ENCODE data around the gene ANKRD11.
A peak's percentile ranks its signal among the peaks of the same experiment; 100 is the strongest.
"Not testable (repeated sequence)": the region's sequence is repeated elsewhere in the genome, so short reads cannot be mapped to it uniquely, and the experiment has no call there.

The ANKRD11 gene

DNA sequence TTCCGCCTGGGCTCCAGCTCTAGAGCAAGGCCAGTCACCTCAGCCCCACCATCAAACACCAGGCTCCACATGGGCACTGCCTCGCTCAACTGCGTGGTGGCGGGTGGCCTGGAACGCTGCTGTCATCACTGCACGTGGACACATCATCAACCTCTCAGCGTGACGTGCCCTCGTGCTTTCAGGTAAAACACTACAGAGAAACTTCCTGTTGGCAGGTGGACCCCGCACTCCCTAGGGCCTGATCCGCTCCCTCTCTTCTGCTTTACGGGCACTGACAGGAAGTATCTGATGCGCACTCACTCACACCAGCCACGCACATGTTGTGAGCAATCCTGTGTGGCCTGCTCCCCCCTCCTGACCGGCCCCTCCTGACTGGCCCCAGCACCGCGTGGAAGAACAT, 87.4 kb downstream of the ANKRD11 start:
- peak; percentile 25 for DNase-seq (ENCODE audit: low read depth)

DNA sequence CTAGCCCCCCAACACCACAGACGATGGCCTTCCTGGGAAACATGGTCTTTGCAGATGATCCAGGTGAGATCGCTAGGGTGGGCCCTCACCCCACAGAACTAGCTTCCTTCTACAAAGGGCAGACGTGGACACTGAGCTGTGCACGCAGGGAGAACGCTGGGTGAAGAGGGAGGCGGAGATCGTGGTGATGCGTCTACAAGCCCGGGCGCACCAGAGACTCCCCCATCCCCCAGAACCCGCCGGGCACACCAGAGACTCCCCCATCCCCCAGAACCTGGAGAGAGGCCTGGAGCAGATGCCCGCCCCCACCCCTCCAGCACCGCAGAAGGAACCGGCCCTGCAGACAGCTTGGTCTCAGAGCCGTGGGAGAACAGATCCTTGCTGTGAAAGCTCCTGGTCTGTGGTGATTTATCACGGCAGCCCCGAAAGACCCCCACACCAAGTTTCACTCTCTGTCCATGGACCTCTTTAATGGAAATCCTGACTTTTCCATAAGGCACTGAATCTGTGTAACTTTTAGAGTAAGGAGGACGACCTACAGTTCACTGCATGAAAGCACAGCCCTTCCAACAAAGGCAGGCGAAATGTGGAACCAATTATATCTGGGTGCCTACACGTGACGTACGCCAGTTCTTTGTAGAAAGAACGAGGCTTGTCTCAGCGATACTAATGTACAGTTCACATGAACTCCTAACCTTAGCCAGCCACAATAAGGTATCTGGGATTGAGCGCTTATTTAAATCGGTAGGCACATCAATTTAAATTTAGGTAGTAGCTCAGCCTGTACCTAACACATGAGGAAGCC, 88.5 kb downstream of the ANKRD11 start:
- peak; percentile 83 for DNase-seq (ENCODE audit: low read depth)

GRCh38 chr16:89401205-89401604, 89.2 kb downstream of the ANKRD11 start:
- DNase-seq (ENCODE audit: low read depth) = no peak

DNA sequence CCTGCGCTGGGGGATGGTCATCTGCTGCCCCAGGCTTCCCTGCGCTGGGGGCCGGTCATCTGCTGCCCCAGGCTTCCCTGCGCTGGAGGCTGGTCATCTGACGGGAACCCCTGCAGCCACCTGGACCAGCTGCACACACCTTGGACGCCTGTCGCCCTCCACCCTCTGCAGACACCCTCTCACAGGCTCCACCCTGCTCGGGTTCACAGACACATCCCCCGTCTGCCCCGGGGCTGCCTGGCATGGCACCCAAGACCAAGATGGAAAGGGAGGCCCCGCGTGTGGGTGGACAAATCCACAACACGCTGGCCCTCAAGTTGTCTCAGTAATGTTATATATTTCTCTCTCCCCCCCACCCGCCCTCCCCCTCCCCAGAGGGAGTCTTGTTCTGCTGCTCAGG, 89.6 kb downstream of the ANKRD11 start:
- DNase-seq (ENCODE audit: low read depth) = no peak

- DNase-seq (ENCODE audit: low read depth) = no peak
Observed at GRCh38 chr16:89398924-89399323, 91.4 kb downstream of the ANKRD11 start.

DNA sequence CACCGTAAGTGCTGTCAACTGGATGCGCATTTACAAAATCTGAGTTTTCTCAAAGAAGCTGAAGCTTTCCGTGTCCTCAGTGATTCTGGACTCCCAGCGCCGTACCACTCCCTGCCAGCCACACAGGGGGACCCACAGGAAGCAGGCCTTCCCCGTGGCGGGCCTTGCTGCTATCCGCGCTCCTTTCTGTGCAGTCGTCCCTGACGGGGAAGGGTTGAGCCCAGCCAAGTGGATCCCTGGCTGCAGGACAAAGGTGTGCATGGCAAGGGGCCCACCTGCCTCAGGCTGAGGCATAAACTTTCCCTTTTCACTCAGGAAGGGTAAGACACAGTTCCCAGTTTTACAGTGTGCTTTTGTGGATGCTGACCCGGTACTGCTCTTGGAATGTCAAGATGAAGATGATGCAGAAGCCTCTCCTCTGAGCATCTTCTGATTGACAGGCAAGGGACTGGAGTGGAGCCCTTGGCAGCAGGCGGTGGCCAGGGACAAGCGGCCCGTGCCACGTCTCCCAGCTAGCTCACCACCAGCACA, 93.0 kb downstream of the ANKRD11 start:
- DNase-seq (ENCODE audit: low read depth) = no peak

DNA sequence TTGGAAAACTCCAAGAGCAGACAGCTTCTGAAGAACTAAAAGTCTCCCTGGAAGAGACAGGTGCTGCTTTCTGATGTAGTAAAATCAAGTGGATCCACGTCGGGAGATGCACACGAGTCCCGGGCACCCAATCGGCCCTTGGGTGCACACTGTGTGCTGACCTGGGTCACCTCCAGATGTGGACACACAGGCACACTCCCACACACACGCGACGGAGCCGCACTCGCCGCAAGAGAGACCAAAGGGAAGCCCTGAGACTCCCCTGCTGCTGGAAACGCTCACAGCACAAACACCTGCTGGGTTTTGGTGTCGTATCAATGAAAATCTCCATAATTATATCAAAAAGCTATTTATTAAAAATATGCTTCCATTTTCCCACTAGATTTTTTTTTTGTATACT, 94.2 kb downstream of the ANKRD11 start:
- DNase-seq (ENCODE audit: low read depth) = no peak

DNA sequence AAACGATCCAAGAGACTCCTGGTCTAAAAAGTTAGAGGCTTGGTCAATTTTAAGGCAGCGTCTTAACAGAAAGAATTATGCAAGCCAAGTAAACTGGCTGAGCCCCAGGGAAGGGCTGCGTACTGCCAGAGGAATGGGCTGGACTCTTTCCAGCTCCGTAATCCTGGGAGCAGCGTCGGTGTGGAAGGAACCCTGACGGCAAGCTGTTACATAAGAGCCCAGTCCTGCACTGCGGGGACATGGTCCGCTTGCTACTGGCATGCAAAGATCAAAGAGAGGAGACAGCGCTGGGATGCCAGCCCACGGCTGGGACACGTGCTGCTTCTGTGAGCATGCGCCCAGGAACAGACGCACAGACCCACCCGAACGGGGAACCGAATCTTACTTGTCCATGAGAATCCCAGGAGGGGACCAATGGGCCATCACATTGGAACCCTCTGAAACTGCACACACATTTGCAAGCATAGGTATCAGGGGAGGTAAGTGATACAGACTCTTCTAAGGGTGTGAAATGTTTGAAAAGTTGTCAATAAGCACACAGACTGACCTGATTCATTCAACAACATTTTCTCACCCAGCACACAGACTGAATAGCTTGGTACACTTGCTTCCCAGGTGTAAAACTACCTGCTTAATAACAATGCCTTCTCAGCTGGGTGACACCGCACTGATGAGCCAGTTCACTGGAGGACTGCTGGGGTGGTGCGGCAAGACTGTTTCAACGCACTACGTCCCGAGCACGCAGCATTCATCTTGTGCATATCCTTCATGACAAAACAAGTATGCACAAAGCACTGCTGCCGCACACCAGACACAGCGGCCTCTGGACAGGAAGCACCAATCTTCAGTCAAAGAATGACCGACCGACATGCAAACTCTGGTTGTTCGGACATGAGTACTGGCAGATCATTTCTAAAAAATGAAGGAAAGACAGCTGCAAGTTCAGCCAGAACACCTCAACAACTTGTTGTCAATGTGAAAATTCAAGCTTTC, 94.9 kb downstream of the ANKRD11 start:
- DNase-seq (ENCODE audit: low read depth) = peak; percentile 98

DNA sequence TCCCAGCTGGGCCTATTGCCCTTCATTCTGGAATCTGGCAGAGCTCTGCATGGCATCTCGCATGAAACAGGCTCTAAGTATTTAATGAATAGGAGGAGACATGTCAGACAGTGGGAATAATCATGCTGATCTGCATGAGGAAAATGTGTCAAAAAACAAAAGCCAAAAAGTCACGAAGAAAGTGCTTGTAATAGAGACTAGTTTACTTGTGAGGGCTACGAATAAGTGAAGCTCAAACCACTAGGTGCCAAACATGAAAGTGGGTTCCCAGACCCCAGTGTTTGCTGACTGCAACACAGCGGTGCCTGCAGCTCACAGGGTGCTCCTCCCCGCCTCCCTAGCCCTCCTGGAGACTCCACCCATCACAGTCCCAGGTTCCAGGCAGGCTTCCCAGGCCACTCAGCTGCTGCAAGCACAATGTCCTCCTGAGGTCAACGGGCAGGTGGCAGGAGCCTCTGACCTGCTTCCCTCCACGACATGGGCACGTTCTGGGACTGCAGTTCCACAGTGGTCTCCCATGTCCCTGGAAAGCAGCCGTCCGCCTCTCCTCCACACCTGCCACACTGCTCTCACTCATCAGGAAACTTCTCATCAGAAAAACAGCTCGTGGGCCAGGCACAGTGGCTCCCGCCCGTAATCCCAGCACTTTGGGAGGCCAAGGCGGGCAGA, 96.5 kb downstream of the ANKRD11 start:
- no peak for DNase-seq (ENCODE audit: low read depth)

GRCh38 chr16:89392881-89393737, 97.3 kb downstream of the ANKRD11 start:
- no peak for DNase-seq (ENCODE audit: low read depth)

DNA sequence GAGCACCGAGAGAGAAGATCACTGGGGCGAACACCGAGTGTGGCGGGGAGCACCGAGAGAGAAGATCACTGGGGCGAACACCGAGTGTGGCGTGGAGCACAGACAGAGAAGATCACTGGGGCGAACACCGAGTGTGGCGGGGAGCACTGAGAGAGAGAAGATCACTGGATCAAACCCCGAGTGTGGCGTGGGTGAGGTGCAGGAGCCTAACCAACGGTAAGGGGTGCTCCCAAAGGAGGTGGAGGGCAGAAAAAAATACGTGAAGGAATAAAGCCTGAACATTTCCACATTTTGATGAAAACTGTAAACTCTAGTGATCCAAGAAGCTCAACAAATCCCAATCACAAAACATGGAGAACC, 100.2 kb downstream of the ANKRD11 start:
- DNase-seq (ENCODE audit: low read depth) = not testable (repeated sequence)

DNA sequence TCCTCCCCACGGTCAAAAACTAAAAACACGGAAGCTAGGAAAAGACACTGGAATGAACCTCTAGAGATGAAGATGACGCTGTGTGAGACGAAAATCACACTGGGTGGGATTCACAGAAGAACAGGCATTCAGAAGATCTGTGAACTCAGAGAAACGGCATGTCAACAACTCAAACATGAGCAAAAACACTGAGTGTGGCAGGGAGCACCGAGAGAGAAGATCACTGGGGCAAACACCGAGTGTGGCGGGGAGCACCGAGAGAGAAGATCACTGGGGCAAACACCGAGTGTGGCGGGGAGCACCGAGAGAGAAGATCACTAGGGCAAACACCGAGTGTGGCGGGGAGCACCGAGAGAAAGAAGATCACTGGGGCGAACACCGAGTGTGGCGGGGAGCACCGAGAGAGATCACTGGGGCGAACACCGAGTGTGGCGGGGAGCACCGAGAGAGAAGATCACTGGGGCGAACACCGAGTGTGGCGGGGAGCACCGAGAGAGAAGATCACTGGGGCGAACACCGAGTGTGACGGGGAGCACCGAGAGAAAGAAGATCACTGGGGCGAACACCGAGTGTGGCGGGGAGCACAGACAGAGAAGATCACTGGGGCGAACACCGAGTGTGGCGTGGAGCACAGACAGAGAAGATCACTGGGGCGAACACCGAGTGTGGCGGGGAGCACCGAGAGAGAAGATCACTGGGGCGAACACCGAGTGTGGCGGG, 100.7 kb downstream of the ANKRD11 start:
- DNase-seq (ENCODE audit: low read depth) = not testable (repeated sequence)

GRCh38 chr16:89388536-89388935, 101.8 kb downstream of the ANKRD11 start:
- DNase-seq (ENCODE audit: low read depth) = no peak

DNA sequence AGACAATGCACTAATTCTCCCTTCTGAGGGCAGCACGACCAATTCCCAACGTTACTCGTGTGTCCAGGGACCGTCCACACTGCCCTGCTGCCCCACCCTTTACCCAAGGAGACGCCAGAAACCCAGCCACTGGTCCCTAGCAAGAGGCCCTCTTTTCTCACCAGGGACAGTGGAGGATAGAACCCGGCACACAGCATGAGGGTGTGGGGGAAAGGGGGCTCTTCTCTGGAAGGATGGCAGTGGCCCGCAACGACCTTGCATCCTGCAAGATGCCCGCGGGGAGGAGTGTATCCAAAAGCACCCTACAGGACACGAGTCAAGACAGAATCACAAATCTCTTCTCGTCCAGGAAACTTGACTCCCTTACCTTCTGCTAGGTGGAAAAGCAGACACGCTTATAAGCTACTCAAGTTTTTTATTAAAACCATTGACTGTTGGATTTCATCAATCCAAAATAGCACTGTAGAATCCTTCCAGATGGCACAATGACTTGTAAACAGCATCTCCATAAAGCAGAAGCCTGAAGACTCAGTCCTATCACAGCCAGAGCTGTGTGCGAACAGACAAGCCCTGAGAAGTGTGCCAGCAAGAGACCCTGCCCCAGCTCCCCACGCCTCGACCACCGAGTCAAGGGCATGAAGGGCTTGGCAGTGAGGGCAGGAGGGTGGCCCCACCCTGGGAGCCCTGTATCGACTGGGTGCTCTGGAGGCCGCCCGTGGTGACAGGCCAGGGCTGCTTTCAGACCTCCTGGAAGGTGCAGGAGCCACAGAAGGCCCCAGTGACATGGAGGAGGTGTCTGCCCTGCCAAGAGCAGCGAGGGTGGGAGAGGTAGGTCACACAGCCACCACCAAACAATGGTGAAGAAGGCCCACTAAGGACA, 103.8 kb downstream of the ANKRD11 start:
- DNase-seq (ENCODE audit: low read depth) = no peak

- DNase-seq (ENCODE audit: low read depth) = no peak
Observed at GRCh38 chr16:89385712-89386111, 104.6 kb downstream of the ANKRD11 start.

DNA sequence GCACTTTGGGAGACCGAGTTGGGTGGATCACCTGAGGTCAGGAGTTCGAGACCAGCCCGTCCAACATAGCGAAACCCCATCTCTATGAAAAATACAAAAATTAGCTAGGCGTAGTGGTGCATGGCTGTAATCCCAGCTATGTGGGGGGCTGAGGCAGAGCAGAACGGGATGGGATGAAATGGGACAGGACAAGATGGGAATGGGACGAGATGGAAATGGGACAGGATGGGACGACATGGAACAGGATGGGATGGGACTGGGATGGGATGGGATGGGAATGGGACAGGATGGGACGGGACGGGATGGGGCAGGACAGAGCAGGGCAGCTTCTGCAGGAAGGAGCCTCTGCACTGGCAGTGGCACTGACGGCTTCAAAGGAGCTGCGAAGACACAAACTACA, 106.1 kb downstream of the ANKRD11 start:
- DNase-seq (ENCODE audit: low read depth) = no peak

DNA sequence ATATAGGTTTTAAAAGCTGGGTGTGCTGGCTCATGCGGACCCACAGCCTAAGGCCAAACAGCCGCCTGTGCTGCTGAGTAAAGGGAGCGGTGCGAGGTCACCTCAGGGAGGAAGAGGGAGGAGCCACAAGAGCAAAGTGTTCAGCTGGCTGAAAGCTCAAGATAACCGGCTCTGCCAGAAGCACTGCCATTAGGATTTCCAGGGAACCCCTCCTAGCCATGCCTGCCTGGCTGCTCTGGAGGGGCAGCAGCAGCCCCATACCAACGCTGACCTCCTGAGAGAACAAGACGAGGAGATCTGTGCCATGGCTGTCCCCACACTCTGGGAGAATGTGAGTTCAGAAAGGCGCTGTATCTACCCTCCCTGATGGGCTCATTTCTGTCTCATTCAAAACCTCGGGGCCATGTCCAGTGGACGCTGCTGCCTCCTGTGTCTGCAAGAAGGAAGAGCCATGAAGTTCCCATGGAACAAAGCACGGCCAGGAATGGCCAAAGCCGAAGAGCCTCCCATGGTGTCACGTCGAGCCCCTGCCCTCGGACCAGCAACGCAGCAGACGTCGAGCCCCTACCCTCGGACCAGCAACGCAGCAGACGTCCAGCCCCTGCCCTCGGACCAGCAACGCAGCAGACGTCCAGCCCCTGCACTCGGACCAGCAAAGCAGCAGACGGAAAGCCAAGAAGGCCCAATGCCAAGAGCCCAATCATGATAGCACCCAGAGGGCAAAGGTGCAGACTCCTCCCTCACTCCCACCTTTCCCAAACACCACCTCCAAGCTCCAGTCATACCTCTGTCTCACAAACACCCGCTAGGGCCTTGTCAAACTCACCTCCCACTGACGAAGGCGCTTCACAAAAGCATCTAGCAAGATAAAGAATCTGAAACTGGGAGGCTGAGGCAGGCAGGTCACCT, 107.0 kb downstream of the ANKRD11 start:
- peak; percentile 71 for DNase-seq (ENCODE audit: low read depth)

GRCh38 chr16:89382555-89382954, 107.8 kb downstream of the ANKRD11 start:
- not testable (repeated sequence) for DNase-seq (ENCODE audit: low read depth)

Data from iris pigment epithelial cell (primary cell).